GM19328 (cell line): Measurements from ENCODE around the gene GOLGA1.
A peak's percentile ranks its signal among the peaks of the same experiment; 100 is the strongest.
"Not testable (repeated sequence)": the region's sequence is repeated elsewhere in the genome, so short reads cannot be mapped to it uniquely, and the experiment has no call there.

Experiments
- ATAC-seq: cut with Tn5 transposase; IDR thresholded peaks from one replicate; pipeline ENCODE4 v1.9.1; 2021; ENCODE audit warnings: mild to moderate bottlenecking, moderate library complexity; ENCODE audit not compliant: unreplicated experiment

The GOLGA1 gene, protein sequence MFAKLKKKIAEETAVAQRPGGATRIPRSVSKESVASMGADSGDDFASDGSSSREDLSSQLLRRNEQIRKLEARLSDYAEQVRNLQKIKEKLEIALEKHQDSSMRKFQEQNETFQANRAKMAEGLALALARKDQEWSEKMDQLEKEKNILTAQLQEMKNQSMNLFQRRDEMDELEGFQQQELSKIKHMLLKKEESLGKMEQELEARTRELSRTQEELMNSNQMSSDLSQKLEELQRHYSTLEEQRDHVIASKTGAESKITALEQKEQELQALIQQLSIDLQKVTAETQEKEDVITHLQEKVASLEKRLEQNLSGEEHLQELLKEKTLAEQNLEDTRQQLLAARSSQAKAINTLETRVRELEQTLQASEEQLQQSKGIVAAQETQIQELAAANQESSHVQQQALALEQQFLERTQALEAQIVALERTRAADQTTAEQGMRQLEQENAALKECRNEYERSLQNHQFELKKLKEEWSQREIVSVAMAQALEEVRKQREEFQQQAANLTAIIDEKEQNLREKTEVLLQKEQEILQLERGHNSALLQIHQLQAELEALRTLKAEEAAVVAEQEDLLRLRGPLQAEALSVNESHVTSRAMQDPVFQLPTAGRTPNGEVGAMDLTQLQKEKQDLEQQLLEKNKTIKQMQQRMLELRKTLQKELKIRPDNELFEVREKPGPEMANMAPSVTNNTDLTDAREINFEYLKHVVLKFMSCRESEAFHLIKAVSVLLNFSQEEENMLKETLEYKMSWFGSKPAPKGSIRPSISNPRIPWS

DNA sequence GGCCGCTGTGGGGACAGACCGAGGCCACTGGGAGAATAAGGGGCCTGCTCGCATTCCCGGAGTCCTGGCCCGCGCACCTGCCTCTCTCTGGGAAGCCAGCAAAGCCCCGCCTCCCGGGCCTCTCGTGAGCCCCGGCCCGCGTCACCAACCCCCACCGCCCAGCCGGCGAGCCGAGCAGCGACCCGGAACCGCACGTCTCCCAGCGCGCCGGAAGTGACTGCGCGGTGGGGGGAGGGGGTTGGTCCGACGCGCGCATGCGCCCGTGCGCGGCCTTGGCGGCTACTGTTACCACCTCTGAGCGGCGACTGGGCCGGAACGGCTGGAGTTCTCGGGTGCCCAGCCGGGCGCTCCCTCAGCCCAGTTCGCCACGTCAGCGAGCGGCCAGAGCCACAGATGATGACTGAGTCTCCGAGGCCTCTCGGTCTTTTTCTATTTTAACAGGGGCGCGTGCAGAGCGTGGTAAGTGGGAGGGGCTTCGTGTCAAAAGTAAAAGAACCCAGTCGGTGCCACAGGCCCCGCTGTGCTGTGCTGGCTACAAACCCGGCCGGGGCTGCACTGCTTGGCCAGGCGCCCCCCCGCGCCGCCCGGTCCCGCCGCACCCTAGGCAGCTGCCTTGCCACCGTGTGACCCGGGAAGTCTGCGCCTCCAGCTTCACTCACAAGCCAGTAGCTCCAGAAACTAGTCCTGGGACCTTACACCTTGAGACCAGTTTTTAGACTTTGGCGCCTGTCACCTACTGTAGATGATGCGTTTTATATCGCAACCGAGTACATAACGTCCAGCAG, at the start of gene GOLGA1:
Gene GOLGA1, minus strand, starts transcription at position 190 of the 785 bp plus-strand sequence. CDS start 2,372 bp downstream, outside the sequence.
- ATAC-seq = peak; percentile 86

DNA sequence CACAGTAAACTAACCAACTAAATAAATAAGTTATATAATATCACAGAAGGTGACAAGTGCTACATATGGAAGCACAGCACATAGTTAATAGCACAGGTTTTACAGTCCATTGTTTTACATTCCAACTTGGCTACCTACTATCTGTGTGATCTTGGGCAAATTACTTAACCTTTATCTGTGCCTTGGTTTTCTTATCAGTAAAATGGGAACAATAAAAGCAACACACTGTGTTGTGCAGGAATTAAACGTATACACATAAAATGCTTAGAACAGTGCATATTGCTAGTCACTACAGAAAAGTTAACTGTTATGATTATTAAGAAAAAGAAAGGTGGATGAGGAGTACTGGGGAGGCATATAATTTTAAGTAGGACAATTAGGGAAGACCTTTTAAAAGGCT, 42.8 kb upstream of the GOLGA1 start:
- ATAC-seq = no peak

DNA sequence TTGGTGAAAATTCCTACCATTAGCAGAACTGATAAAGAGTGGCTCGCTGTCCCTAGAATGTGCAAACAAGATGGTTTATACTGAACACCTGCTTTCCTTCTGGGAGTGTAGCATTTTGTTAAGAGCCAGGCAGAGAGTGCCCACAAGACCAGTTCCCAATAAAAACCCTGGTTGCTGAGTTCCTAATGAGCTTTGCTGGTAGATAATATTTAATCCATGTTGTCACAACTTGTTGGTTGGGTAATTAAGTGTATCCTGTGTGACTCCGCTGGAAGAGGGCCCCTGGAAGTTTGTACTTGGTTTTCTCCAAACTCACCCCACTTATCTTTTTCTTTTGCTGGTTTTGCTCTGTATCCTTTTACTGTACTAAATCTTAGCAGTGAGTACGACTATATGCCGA, 39.5 kb upstream of the GOLGA1 start:
- ATAC-seq = no peak

DNA sequence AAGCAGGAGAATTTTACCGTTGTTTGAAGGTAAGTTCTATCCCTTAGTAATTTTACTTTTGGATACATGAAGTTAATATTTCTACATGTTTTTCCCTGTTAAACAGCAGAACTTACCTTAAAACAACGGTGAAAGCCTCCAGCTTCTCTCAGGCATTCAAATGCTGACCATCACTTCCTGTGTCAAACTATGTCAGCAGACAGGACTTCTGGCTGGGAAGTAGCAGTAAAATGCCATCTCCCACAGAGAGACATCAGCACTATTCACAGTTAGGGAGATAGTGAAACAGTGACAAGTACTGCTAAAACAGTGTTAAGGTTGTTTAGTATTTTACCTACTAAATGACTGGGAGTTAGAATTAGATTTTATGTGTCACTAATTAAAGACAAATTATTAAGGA, 34.2 kb upstream of the GOLGA1 start:
- ATAC-seq = no peak

DNA sequence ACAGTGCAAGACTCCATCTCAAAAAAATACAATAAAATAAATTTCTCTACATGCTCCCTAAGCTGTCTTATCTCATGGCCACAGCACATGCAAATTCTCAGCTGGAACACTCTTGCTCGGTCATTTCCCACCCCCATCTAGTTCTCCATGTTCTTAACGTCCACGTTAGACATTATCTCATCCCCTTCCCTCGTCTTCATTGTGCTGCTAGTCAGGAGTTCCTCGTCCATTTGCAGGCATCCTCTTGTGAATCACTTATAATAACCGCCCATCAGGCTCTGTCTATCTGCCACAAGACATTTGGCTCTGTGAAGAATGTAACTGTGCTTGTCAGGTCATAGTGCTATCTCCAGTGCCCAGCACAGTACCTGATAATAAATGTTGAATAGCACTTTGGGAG, 32.9 kb upstream of the GOLGA1 start:
- ATAC-seq = no peak

DNA sequence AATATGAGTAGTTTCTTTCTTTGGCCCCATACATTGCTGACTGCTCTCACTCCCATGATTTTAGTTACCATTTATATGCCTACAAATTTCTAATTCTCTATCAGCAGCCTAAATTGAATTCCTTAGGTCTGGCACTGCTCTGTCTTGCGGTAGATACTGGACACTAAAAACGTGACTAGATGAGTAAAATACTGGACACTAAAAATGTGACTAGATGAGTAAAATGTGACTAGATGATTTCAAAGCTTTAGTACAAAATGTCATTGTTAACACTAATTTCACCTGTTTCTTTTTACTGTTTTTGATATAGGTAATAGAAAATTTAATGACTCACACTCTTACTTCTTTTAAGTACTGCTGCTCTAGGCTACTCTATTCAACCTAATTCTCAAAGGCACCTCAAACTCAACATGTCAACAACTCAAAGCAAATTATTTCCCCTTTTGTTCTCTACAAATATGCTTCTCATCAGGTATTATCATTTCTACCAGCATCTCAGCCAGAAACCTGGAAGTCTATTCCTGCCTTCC, 31.4 kb upstream of the GOLGA1 start:
- no peak for ATAC-seq

DNA sequence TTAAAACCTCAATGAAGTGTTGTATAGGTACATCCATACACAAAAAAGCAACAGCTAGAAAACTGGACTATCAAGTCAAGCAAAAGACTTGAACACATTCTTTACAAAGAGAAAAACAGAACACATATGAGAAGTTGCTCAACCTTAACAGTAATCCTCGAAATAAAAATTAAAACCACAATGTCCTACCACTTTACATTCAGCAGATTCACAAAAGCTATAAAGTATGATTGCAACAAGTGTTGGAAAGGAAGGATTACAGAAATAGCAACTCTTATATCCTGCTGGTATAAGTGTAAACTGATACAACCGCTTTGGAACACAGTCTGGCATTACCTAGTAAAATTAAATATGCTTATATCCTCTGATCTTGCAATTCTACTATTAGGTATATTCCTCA, 28.5 kb upstream of the GOLGA1 start:
- ATAC-seq = no peak

DNA sequence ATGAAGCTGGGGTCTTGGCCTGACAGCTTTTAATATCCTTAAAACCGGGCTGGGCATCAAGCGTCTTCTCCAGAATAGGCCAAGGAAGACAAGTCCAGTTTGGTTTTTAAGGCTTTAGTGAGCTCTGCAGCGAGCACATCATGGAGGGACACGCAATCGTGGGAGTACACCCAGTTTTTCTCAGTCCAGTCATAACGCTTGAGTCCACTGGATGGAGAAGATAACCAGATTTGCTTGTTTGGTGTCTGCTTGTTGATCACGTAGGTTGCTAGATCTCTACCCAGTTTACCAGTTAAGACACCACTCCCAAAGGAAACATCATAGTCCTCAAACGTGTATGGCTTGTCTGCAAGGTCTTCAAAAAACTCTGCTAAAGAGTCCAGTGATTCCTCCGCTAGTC, 27.4 kb upstream of the GOLGA1 start:
- no peak for ATAC-seq

DNA sequence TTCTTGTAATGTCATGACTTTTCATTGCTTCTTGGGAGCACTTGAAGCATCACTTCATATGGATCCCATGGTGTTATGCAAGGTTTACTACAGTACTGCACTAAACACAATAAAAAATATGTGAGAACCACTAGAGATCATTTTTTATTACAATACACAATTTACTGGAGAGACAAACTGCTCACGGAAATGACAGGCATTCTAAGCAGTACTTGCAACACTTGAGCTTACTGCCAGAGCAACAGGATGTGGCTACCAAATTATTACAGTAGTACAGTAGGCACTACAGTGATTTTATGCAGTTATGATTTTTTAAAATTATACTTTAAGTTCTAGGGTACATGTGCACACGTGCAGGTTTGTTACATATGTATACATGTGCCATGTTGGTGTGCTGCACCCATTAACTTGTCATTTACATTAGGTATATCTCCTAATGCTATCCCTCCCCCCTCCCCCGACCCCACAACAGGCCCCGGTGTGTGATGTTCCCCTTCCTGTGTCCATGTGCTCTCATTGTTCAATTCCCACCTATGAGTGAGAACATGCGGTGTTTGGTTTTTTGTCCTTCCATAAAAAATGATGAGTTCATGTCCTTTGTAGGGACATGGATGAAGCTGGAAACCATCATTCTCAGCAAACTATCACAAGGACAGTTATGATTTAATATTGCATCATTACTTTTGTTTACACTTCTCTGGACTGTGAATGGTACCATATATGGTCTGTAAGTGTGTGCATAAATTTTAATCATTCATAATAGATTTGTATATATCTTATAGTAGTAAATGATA, 25.1 kb upstream of the GOLGA1 start:
- not testable (repeated sequence) for ATAC-seq

DNA sequence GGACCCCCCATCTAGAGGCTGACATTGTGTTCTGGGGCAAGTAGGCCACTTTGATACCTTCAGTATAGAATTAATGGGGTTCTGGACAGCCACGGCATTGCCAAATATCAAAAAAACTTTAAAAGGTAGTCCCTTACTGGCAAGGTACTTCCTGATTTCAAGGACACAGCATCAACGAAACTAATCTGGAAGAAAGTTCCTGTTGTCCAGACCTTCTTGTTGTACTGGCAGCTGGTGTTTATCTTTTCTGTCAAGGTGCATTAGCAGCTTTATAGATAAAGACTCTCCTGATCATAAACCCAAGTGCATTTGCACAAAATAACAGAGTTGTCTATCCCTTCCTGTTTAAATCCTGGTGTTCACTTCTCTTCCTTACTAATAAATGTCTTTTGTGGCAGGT, 23.7 kb upstream of the GOLGA1 start:
- no peak for ATAC-seq

DNA sequence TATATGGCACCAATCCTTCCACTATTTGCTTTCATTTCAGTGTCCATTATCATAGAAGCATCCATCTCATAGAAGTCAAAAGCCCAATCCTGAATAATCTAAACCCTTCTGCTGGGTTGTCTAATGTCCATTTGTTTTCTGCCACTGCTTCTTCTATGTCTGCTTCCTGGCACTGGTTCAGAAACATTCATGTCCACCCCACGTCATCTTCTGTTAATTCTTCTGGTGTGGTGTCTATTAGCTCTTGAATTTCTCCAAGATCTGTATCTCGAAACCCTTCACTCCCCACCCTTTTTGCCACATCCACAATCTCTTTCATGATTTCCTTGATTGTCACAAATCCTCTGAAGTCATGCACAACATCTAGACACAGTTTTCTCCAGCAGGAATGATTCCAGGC, 23.2 kb upstream of the GOLGA1 start:
- ATAC-seq = no peak

DNA sequence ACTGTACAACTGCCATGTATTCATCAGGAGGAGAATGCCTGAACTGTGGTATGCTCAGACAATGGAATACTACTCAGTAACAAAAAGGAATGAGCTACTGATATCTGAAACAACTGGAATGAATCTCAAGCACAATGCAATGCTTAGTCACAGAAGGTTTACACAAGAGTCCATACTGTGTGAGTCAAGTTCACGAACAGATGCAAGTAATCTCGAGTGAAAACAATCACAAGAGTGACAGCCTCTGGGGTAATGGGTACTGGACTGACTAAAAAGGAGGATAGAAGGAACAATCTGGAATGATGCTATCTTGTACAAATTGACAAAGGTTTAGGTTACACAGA, 19.5 kb upstream of the GOLGA1 start:
- no peak for ATAC-seq

DNA sequence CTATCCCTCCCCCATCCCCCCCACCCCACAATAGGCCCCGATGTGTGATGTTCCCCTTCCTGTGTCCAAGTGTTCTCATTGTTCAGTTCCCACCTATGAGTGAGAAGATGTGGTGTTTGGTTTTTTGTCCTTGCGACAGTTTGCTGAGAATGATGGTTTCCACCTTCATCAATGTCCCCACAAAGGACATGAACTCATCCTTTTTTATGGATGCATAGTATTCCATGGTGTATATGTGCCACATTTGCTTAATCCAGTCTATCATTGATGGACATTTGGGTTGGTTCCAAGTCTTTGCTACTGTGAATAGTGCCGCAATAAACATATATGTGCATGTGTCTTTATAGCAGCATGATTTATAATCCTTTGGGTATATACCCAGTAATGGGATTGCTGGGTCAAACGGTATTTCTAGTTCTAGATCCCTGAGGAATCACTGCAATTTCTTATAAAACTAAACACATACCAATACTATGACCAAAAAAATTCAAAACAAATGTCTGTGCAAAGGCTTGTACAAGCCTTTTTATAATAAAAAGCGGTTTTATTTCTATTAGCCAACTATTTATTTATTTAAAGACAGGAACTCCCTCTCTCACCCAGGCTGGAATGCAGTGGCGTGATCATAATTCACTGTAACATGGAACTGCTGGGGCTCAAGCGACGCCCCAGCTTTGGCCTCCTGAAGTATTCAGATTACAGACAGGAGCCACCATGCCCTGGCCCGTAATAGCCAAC, 19.0 kb upstream of the GOLGA1 start:
- ATAC-seq = not testable (repeated sequence)

DNA sequence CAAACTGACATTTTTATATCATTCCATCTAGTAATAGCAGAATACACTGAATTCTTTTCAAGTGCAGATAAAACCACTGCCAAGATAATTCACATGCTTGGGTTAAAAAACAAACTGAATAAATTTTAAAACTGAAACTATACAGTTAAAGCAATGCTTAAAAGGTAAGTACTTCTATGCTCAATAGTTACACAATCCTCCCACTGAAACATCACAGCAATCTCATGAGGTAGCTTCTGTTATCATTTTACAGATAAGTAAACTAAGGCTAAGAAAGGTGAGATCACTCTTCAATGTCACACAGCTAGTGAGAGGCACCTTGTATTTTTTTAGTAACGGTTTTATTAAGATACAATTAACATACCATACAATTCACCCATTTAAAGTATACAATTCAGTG, 13.4 kb upstream of the GOLGA1 start:
- no peak for ATAC-seq

DNA sequence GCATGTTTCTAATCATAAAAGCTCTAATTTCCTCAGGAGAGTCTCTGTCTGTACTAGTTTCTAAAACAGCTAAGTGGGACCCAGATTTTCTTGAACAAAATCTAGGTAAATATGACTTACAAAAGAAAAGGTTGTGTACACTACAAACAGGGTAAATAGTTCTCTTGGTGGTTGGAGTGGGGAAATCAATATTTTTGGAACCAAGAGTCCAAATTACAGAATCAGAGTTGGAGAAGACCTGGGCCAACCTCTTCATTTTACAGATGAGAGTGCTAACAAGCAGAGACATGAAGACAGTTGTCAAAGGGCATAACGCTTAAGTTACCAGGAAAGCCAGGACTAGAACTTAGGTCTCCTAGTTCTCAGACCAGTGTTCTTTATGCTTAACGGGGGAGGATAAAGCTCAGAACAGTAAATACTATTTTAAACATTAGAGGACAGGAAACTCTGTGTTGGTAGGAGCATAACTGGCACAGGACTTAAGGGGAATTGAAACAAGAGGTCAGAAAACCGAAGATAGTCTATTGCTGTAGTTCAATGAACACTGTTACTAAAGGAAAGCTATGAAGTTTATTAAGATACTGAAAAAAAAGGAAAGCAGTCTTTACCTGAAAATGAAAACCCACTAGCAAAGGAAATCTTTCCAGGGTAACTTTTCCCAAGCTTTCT, 9.3 kb upstream of the GOLGA1 start:
- no peak for ATAC-seq

DNA sequence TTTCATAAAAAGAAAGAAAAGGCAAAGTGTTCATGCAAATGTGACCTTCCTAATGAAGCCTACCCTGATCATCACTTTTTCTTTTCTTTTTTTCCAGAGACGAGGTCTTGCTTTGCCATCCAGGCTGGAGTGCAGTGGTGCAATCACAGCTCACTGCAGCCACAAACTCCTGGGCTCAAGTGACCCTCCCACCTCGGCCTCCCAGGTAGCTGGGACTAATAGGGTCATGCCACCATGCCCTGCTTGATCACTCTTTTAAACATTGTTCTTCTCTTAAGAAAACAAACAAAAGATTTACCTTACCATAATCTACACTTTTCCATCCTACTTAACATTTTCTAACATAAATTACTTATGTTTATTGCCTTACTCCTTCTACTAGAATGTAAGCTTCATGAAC, 8.5 kb upstream of the GOLGA1 start:
- ATAC-seq = no peak

DNA sequence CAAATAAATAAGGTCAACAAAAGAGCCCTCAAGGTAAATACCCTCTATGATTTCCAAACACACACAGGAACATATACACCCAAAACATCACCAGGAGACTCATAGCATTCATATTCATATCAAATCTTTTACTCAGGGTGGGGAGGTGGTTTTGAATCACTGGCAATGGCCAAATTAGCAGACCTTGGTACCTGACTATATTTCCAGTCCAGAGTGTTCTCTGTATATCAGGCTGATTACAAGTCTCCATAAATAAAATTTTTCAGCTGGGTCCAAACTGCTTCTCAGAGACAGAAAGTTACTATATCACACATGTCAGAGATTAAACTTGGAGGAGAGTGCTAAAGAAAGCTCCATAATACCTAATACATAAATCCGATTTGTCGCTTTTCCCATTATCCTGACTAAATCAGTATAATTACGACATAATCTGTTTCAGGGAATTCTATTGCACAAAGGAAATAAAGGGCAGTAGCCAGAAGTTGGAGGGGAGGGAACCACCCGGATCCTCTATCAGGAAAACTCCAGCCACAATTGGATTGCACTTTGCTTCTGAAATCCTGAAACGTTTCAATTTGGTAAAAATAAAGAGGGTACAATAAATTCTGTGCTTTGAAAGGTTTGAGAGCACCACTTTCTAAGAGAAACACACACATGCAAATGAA, 7.0 kb upstream of the GOLGA1 start:
- ATAC-seq = no peak

DNA sequence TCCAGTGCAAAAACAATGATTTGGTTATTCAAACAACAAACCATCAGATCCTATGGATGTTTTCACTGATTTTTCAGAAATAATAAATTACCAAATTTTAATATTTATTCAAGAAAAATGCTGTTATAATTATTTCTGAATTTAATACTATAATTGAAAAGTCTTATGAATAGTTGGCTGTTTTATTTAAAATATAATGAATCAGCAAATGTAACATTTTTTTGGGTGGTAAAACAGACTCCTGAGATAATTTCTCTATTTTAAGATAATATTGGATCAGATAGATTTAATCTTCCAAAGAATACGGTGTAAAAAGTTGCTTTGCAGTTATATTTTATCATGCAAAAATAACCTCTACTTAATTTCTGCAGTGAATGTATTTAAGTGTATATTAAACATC, 5.3 kb upstream of the GOLGA1 start:
- ATAC-seq = no peak
